Ovary (tissue), 3 donors: ENCODE measurements around the gene MOBP.

Source experiments
- CTCF ChIP-seq, 3 donors: fragments of 450-650 bp in 2 of 3; fragments of 200-600 bp in 1 of 3; IDR thresholded peaks; one replicate each; pipeline versions ENCODE4 v1.5.1 to v1.8.0; 2016 to 2022; ENCODE audit warnings: antibody characterized with exemption in 3 of 3, mild to moderate bottlenecking in 1 of 3
- POLR2A ChIP-seq: fragments of 450-650 bp; IDR thresholded peaks from one replicate; pipeline ENCODE4 v1.6.1; 2017; ENCODE audit warnings: antibody characterized with exemption, mild to moderate bottlenecking, moderate library complexity
- donor health status: DM: no; HTN: no; CAD: no.

DNA sequence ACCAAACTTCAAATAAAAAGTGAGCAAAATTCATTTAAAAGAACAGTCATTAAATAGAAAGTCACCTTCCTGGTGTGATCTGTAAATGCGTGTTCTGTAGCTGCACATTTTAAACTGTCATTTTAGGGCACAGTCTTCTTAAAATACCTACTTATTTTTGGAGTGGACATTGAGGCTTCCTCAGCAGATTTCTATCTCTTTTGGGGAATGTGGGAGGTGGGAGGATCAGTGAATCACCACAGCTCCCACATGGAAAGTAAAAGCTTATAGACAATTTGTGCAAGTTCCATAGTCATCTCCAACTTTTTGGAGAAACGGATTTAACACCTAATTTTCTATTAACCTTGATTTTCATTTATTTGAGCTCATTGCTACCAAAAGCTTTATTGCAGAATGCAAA lies 21.0 kb upstream of the MOBP start:
- TF ChIP-seq CTCF (IDR thresholded peaks at IDR 0.05) (no peak), POLR2A (no peak)
